HG03064 (cell line): ENCODE measurements around the gene SDC3.
"Not testable (repeated sequence)": the region's sequence is repeated elsewhere in the genome, so short reads cannot be mapped to it uniquely, and the experiment has no call there.

ENCODE experiments used
- ATAC-seq: cut with Tn5 transposase; IDR thresholded peaks from one replicate; pipeline ENCODE4 v1.9.1; 2021; ENCODE audit warnings: low read depth; ENCODE audit not compliant: unreplicated experiment

The SDC3 gene

DNA sequence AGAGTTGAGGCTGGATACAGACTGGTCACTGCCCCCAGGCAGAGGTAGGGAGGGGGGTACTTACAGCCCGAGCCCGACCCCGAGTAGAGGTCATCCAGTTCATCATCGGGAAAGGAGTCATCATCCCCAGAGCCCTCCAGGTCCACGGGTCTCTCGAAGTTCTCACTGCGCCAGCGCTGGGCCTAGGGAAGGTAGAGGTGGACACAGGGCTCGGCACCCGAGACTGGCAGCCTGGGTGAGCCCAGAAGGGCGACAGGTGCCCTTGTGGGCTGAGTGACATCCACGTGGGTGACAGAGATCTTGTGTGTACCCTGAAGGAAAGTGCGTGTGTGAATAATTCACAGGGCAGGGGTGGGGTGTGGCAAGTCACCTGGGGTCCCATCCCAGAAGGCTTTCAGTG lies 30.0 kb downstream of the SDC3 start:
- no peak for ATAC-seq

DNA sequence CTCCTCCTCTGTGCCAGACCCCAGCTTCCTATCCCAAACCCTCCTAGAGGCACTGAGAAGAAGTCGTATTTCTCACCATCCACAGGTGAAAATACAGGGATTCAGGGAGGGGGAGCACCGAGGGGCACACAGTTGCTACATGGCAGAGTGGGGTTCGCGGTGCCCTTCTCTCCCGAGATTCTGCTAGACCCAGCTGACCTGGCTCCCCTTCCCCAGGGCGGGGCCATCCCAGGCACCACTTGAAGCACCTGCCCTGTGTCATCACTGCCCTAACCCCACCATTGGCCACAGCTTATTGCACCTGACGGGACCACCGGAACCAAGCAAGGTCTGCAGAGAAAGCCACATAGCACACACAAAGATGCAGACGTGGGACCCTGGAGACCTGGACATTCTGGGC lies 30.5 kb downstream of the SDC3 start:
- ATAC-seq: no peak

- ATAC-seq: no peak
Observed at GRCh38 chr1:30877205-30877912, 31.2 kb downstream of the SDC3 start.

DNA sequence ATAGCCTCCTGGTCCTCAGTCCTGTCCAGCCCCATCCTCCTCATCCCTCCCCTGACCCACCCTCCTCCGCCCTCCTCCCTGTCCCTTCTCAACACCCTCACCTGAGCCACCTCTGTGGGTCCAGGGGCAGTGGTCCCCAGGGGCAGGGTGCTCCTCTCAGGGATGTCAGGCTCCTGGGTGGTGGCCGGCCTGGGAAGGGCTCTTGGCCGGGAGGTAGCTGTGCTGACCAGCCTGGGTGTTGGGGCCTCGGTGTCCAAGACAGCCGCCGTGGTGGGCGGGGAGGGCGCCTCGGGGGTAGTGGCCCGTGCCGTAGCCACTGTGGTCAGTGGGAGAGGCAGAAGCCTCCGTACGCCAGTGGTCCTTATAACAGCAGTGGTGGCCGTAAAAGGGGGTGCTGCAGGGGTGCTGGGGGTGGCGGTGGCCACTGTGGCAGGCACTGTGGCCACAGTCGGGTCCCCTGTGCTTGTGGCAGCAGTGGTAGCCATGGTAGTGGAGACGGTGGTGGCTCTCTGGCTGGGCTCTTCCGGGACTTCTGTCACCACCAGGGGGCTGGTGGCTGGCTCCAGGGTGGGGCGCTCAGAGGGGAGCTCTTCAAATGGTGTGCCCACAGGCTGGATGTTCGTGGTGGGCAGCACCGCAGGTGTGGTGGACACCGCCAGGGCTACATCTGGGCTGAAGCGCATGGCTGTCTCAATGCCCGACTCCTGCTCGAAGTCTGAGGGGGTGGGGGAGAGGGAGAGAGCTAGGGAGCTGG lies 31.9 kb downstream of the SDC3 start:
- ATAC-seq: no peak

DNA sequence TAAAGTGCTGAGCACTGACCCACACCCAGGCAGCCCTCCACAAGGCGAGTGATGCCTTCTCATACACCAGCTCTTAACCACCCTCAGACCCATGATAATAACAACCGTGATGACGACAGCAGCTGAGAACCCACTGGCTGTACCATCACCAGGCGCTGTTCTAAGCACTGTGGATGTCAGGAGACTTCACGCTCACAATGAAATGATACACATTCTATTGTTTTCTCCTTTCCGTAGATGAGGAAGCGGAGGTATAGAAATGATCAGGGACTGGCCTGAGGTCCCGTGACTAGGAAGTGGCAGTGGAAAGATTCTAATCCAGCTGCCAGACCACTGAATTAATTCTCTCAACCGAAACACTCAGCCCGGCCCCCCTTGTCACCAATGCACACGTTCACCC lies 32.6 kb downstream of the SDC3 start:
- ATAC-seq: no peak

- ATAC-seq: no peak
Observed at GRCh38 chr1:30875197-30875596, 33.4 kb downstream of the SDC3 start.

GRCh38 chr1:30874176-30874575 lies 34.4 kb downstream of the SDC3 start:
- ATAC-seq: no peak

GRCh38 chr1:30872948-30873263 lies 35.7 kb downstream of the SDC3 start:
- ATAC-seq: no peak

- ATAC-seq: no peak
Observed at GRCh38 chr1:30872033-30872947, 36.3 kb downstream of the SDC3 start.

DNA sequence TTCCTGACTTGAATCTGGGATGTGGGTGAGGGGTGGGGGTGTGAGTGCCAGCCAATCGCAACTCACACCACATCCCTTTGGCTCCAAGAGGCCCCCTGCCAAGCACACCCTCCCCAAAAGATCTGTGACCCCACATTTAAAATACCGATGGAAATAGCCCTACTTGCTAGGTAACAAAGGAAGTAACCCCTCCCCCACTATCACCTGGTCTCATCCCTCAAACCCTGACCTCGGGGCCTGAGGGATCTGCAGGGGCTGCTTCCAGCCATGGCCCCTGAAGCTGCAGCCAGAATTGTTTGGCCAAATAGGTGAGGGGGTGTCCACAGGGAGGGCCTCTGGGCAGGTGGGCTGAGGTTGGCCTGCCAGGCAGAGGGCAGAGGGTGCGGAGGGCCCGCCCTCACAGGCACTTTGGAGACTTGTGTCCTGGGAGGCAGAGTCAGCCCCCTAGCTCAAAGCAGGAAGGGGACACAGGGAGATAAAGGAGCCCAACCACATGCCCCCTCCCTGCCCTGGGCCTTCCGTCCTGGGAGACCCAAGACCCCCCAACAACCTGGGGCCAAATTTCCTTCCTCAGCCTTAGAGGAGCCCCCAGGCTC lies 37.2 kb downstream of the SDC3 start:
- no peak for ATAC-seq

DNA sequence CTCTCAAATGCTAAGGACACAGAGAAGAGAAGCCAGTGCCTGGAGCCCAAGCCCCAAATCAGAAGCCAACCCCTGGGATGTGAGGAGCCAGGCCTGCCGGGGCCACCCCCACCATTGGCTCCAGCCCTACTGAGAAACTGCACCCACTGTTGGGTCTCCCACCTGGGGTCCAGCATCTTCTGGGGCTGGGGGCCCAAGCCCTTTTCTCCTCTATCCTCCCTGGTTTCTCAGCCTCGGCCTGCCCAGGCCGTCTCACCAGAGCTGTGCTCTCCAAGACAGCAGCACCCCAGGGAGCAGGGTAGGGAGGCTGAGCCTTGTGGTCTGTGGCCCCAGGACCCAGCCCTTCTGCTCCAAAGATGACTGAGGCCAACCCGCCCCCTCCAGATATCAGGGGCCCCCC lies 37.9 kb downstream of the SDC3 start:
- no peak for ATAC-seq

DNA sequence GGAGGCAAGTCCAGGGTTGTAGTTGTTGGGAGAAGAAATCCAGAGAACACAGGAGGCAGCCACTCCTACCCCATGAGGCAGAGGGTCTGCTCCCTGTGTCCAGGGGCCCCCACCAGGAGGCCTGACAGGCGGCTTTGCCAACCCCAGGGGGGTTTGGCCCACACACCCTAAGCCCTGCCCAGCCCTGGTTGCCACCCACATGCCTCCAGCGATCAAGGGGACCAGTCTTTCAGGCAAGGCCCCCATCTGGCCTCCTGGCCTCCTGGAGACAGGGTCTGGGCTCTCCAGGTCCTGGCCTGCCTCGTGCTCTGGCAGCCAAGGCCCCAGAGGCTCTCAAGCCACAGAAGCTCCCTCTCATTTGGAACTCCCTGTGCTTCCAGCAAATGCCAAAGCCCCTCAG lies 38.5 kb downstream of the SDC3 start:
- no peak for ATAC-seq

- no peak for ATAC-seq
Observed at GRCh38 chr1:30868833-30869435, 39.6 kb downstream of the SDC3 start.

DNA sequence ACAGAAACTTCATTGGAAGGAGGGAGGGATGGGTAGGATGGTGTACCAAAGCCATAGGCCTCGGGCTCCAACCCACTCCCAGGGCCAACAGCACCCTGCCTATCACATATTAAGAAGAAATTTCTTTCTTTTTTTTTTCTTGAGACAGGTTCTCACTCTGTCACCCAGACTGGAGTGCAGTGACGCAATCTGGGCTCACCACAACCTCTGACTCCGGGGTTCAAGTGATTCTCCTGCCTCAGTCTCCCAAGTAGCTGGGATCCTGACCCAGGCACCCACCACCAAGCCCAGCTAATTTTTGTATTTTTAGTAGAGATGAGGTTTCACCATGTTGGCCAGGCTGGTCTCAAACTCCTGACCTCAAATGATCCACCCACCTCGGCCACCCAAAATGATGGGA lies 40.5 kb downstream of the SDC3 start:
- not testable (repeated sequence) for ATAC-seq

DNA sequence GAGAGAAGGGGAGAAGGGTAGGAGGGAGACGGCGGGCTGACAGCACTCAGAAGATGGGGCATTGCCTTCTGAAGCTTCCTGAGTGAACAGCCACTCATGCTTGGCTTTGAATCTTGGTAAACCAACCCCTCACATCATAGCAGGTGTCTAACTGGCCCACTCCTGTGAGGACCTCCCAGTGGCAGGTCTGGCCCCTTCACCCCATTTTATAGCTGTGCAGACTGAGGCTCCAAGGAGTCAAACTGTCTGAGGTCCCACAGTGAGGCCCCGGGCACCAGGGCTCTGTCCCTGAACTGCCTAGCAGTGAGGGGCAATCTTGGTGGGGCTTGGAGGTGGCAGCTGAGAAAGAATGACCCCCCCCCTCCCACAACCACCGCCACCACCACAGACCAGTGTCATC lies 41.0 kb downstream of the SDC3 start:
- ATAC-seq: no peak

- ATAC-seq: no peak
Observed at GRCh38 chr1:30866594-30866993, 42.0 kb downstream of the SDC3 start.

- no peak for ATAC-seq
Observed at GRCh38 chr1:30864681-30865080, 43.9 kb downstream of the SDC3 start.

- no peak for ATAC-seq
Observed at GRCh38 chr1:30863858-30864604, 44.5 kb downstream of the SDC3 start.

DNA sequence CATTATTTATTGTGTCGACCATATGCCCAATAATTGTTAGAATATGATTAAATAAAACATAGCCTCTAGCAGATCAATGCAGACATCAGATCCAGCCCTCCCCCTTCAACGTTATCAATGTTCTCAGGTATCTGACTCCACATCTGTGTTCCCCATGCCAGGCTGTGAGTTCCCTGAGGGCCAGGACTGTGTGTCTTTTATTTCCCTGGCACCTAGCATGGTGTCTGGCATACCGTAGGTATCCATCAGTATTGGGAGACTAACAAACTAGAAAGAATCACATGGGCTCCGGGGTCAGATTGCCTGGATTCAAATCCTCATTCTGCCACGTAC lies 48.3 kb downstream of the SDC3 start:
- ATAC-seq: no peak

DNA sequence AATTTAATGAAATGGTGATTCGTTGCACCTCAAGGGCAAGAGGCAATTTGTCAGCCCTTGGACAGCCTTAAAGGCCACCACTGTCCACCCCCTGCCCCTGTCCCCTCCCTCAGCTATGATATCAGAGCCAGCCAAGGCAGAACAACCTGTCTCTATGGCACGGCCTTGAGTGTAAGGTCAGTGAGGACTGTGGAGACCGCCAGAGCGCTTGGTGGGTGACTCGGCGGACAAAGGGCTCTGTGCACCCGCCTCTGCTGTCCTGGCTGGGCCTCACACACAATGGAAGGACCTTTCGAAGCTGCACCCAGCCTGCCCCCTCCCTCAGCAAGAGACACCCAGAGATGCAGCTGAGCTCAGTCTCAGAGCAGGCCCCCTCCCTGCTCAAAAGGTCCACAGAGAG lies 50.6 kb downstream of the SDC3 start:
- no peak for ATAC-seq
